GM19099 (cell line): ENCODE measurements around the gene OPN4.

ENCODE experiments used
- POLR2A ChIP-seq: IDR thresholded peaks from 3 replicates; pipeline ENCODE4 v1.6.1; 2011; ENCODE audit warnings: low read depth; ENCODE audit not compliant: insufficient read length; ENCODE audit errors: extremely low read depth

The OPN4 gene

GRCh38 chr10:86692023-86692514 lies 37.7 kb downstream of the OPN4 start:
- TF ChIP-seq POLR2A, result no peak

GRCh38 chr10:86692664-86693063 lies 38.3 kb downstream of the OPN4 start:
- no peak for TF ChIP-seq POLR2A

GRCh38 chr10:86693275-86693674 lies 38.9 kb downstream of the OPN4 start:
- no peak for TF ChIP-seq POLR2A

- no peak for TF ChIP-seq POLR2A
These were observed 39.5 kb downstream of the OPN4 start for GRCh38 chr10:86693721-86694369.

GRCh38 chr10:86698207-86698940 lies 44.0 kb downstream of the OPN4 start:
- no peak for TF ChIP-seq POLR2A

GRCh38 chr10:86699125-86699524 lies 44.8 kb downstream of the OPN4 start:
- TF ChIP-seq POLR2A, result no peak

- no peak for TF ChIP-seq POLR2A
These were observed 45.2 kb downstream of the OPN4 start for GRCh38 chr10:86699541-86699940.

- TF ChIP-seq POLR2A, result no peak
These were observed 45.9 kb downstream of the OPN4 start for GRCh38 chr10:86699991-86700840.

- TF ChIP-seq POLR2A, result no peak
These were observed 46.7 kb downstream of the OPN4 start for GRCh38 chr10:86700851-86701617.

GRCh38 chr10:86703176-86703575 lies 48.8 kb downstream of the OPN4 start:
- no peak for TF ChIP-seq POLR2A

- no peak for TF ChIP-seq POLR2A
These were observed 50.8 kb downstream of the OPN4 start for GRCh38 chr10:86705139-86705538.

- no peak for TF ChIP-seq POLR2A
These were observed 51.6 kb downstream of the OPN4 start for GRCh38 chr10:86705905-86706304.

- TF ChIP-seq POLR2A, result no peak
These were observed 52.1 kb downstream of the OPN4 start for GRCh38 chr10:86706401-86706841.

- no peak for TF ChIP-seq POLR2A
These were observed 52.6 kb downstream of the OPN4 start for GRCh38 chr10:86706977-86707376.

GRCh38 chr10:86707505-86707904 lies 53.2 kb downstream of the OPN4 start:
- TF ChIP-seq POLR2A, result no peak
